CD14-positive monocyte (primary cell): Measurements from ENCODE around the gene CHP2. TPM values are rescaled to one million over a fixed set of nuclear protein-coding genes. Genes with fewer than 3 reads are reported as not detected.

ENCODE experiments used
- DNase-seq, 3 donors: peaks; one replicate each; pipeline ENCODE4 v3.0.0-alpha.2; 2011 to 2022
- H2AFZ ChIP-seq: 2 replicates; pipeline ENCODE4 v1.6.0; 2012; ENCODE audit warnings: mild to moderate bottlenecking, low read depth, low read length, inconsistent platforms; ENCODE audit not compliant: insufficient read depth, poor library complexity, severe bottlenecking
- H3K27ac ChIP-seq, 2 donors: 1 replicate in 1 of 2; 2 replicates in 1 of 2; pipeline ENCODE4 v1.5.1; 2012 to 2013; ENCODE audit warnings: low read length in 2 of 2, control low read depth in 1 of 2, inconsistent platforms in 1 of 2, low read depth in 1 of 2, mild to moderate bottlenecking in 1 of 2
- H3K27me3 ChIP-seq, 2 donors: one replicate each; pipeline versions ENCODE4 v1.6.0 to v1.6.1; 2011 to 2013; ENCODE audit warnings: low read length in 2 of 2; ENCODE audit not compliant: control insufficient read depth in 2 of 2, insufficient read depth in 2 of 2
- H3K36me3 ChIP-seq, 2 donors: replicated peaks in 1 of 2; 1 replicate in 1 of 2; 2 replicates in 1 of 2; pipeline versions ENCODE4 v1.5.1 to v1.6.1; 2012 to 2013; ENCODE audit warnings: low read length in 2 of 2, control low read depth in 1 of 2, inconsistent platforms in 1 of 2, mild to moderate bottlenecking in 1 of 2; ENCODE audit not compliant: insufficient read depth in 2 of 2, control insufficient read depth in 1 of 2
- H3K4me1 ChIP-seq, 2 donors: 1 replicate in 1 of 2; 2 replicates in 1 of 2; pipeline versions ENCODE4 v1.5.1 to v1.6.1; 2012 to 2013; ENCODE audit warnings: low read length in 2 of 2, control low read depth in 1 of 2, inconsistent platforms in 1 of 2, mild to moderate bottlenecking in 1 of 2, moderate library complexity in 1 of 2; ENCODE audit not compliant: insufficient read depth in 2 of 2, control insufficient read depth in 1 of 2
- H3K4me2 ChIP-seq: replicated peaks from 2 replicates; pipeline ENCODE3; 2012; ENCODE audit warnings: low read length, moderate library complexity, mild to moderate bottlenecking; ENCODE audit not compliant: poor library complexity, severe bottlenecking; ENCODE audit errors: extremely low read depth
- H3K4me3 ChIP-seq, 3 experiments: fragments of 200-600 bp in 1 of 3; sonication (generic) in 1 of 3; replicated peaks in 1 of 3; 1 replicate in 2 of 3; 2 replicates in 1 of 3; pipeline ENCODE4 v1.5.1; 2011 to 2013; ENCODE audit warnings: low read length in 3 of 3, mild to moderate bottlenecking in 3 of 3, control low read depth in 2 of 3, low read depth in 2 of 3, inconsistent platforms in 1 of 3, moderate library complexity in 1 of 3
- H3K79me2 ChIP-seq: 2 replicates; pipeline ENCODE4 v1.6.0; 2012; ENCODE audit warnings: mild to moderate bottlenecking, control low read depth, inconsistent platforms, low read length, moderate library complexity; ENCODE audit not compliant: insufficient read depth
- H3K9ac ChIP-seq: 2 replicates; pipeline ENCODE4 v1.6.0; 2017; ENCODE audit warnings: low read length, mild to moderate bottlenecking; ENCODE audit not compliant: insufficient read depth, poor library complexity, severe bottlenecking
- H3K9me3 ChIP-seq, 2 donors: replicated peaks in 1 of 2; 1 replicate in 1 of 2; 2 replicates in 1 of 2; pipeline versions ENCODE4 v1.5.1 to v1.6.1; 2012 to 2013; ENCODE audit warnings: low read length in 2 of 2, control low read depth in 1 of 2; ENCODE audit not compliant: control insufficient read depth in 1 of 2, insufficient read depth in 1 of 2
- H4K20me1 ChIP-seq: 2 replicates; pipeline ENCODE4 v1.6.0; 2012; ENCODE audit warnings: mild to moderate bottlenecking, low read length, control low read depth, moderate library complexity; ENCODE audit not compliant: insufficient read depth
- H3K27ac Mint-ChIP-seq, 7 donors: one replicate each; pipeline ENCODE4 v1.8.0; 2020; ENCODE audit warnings: mild to moderate bottlenecking in 7 of 7, mixed read lengths in 7 of 7, moderate library complexity in 6 of 7, inconsistent platforms in 2 of 7
- H3K27me3 Mint-ChIP-seq, 3 donors: one replicate each; pipeline ENCODE4 v1.8.0; 2021 to 2022; ENCODE audit warnings: low read depth in 3 of 3, mild to moderate bottlenecking in 3 of 3, mixed read lengths in 3 of 3, moderate library complexity in 3 of 3, inconsistent platforms in 1 of 3
- H3K36me3 Mint-ChIP-seq, 2 donors: one replicate each; pipeline ENCODE4 v1.8.0; 2020; ENCODE audit warnings: mixed read lengths in 2 of 2, inconsistent platforms in 1 of 2, mild to moderate bottlenecking in 1 of 2
- H3K4me1 Mint-ChIP-seq: one replicate; pipeline ENCODE4 v1.8.0; 2020; ENCODE audit warnings: mild to moderate bottlenecking, mixed read lengths
- H3K4me3 Mint-ChIP-seq, 2 donors: one replicate each; pipeline ENCODE4 v1.8.0; 2020; ENCODE audit warnings: mild to moderate bottlenecking in 2 of 2, mixed read lengths in 2 of 2, moderate library complexity in 1 of 2
- H3K9me3 Mint-ChIP-seq, 7 donors: one replicate each; pipeline ENCODE4 v1.8.0; 2020 to 2022; ENCODE audit warnings: mixed read lengths in 7 of 7, mild to moderate bottlenecking in 6 of 7, moderate library complexity in 6 of 7, inconsistent platforms in 2 of 7
- WGBS: methylation state at CpG from one replicate; pipeline ENCODE4 v1.1.5; 2013; ENCODE audit warnings: missing lambda C conversion rate; ENCODE audit not compliant: insufficient coverage; 5-methylcytosine and 5-hydroxymethylcytosine counted together
- intact Hi-C, 2 donors: fragments of 100-400 bp; cut with micrococcal nuclease; formaldehyde crosslinking; loops; one replicate each; pipeline versions ENCODE4 v1.15.0 to v1.15.1; 2023
- polyA plus RNA-seq, 3 donors: library from polyadenylated mRNA; depleted of rRNA in 1 of 3; unstranded in 2 of 3; stranded (reverse) in 1 of 3; fragments of 300-500 nt in 2 of 3; fragments of >200 nt in 1 of 3; fragmentation: Illumina TruSeq in 2 of 3; gene quantifications; 1 replicate in 2 of 3; 2 replicates in 1 of 3; pipeline ENCODE4 v1.2.3, GENCODE V29; 2012 to 2021
- TF ChIP-seq, protein P1 (sequence below): fragments of 200-600 bp; IDR thresholded peaks from one replicate; pipeline ENCODE4 v1.8.0; 2022; ENCODE audit warnings: antibody characterized with exemption, mild to moderate bottlenecking

The CHP2 gene
- polyA plus RNA-seq, 3 donors = not detected

DNA sequence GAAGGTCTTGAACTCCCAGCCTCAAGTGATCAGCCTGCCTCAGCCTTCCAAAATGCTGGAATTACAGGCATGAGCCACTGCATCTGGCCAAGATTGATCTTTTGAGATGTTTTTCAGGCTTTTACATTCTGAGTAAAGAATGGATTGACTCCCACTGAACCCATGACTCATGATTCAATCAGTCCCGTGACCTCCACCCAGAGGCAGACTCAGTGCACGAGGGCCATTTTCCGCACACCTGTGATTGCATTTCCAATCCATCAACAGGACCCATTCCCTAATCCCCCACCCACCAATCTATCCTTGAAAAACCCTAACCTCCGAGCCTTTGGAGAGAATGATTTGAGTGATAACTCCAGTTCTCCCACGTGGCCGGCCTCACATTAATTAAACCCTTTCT is 40.6 kb downstream of the CHP2 start:
- Histone ChIP-seq H3K9ac (no peak overlapping the region), H3K36me3 (no peaks in the 10 kb centered on the region), H3K4me1 (no peaks in the 10 kb centered on the region), H3K4me2 (no peak overlapping the region), H3K27ac (no peak overlapping the region), H4K20me1 (no peaks in the 10 kb centered on the region), H3K79me2 (no peaks in the 10 kb centered on the region), H2AFZ (no peak overlapping the region), H3K9me3 (no peaks in the 10 kb centered on the region), H3K4me3 (no peak overlapping the region), H3K27me3 (peaks cover 2 to 9% of the 10 kb centered on the region in 2 donors)
- Mint-ChIP-seq H3K9me3 (no peaks in the 10 kb centered on the region), H3K4me1 (no peaks in the 10 kb centered on the region), H3K4me3 (no peak overlapping the region), H3K27me3 (peaks cover 6 to 24% (median 16%) of the 10 kb centered on the region in 3 donors), H3K27ac (no peak overlapping the region), H3K36me3 (no peaks in the 10 kb centered on the region)
- intact Hi-C loops = no loop called here
- 93% methylated on average over 2 of the region's 6 CpGs for WGBS
- DNase-seq = no peak
- TF ChIP-seq, protein P1, sequence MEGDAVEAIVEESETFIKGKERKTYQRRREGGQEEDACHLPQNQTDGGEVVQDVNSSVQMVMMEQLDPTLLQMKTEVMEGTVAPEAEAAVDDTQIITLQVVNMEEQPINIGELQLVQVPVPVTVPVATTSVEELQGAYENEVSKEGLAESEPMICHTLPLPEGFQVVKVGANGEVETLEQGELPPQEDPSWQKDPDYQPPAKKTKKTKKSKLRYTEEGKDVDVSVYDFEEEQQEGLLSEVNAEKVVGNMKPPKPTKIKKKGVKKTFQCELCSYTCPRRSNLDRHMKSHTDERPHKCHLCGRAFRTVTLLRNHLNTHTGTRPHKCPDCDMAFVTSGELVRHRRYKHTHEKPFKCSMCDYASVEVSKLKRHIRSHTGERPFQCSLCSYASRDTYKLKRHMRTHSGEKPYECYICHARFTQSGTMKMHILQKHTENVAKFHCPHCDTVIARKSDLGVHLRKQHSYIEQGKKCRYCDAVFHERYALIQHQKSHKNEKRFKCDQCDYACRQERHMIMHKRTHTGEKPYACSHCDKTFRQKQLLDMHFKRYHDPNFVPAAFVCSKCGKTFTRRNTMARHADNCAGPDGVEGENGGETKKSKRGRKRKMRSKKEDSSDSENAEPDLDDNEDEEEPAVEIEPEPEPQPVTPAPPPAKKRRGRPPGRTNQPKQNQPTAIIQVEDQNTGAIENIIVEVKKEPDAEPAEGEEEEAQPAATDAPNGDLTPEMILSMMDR = no peak

DNA sequence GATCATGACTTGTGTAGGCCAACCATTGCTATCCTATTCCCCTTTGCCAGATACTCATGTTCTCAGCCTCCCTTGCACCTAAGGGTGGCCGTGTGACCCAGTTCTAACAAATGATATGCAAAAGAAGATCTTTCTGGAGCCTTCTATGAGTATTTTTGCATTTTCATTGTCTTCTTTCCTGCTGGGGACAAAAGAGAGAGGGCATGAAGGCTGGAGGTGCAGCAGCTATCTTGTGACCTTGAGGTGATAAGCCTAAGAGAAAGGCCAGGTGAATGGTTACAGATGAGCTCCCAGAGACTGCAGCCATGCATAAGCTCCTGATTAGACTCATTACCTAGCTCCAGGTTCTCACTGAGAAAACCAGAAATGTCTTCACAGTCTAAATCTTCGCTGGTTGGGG is 42.1 kb downstream of the CHP2 start:
- DNase-seq = no peak
- Mint-ChIP-seq H3K9me3 (no peaks in the 10 kb centered on the region), H3K27ac (no peak overlapping the region), H3K36me3 (no peaks in the 10 kb centered on the region), H3K4me1 (peaks cover 1% of the 10 kb centered on the region), H3K27me3 (peaks cover 6 to 20% (median 16%) of the 10 kb centered on the region in 3 donors), H3K4me3 (no peak overlapping the region)
- intact Hi-C loops = no loop called here
- no peaks in the 10 kb centered on the region for H4K20me1 ChIP-seq
- no peak overlapping the region for H3K27ac ChIP-seq
- WGBS = no CpG with 5 or more reads among the region's 2 CpGs
- no peak overlapping the region for H3K4me3 ChIP-seq
- no peaks in the 10 kb centered on the region for H3K36me3 ChIP-seq
- H3K4me2 ChIP-seq = no peak overlapping the region
- no peak overlapping the region for H3K9ac ChIP-seq
- TF ChIP-seq, protein P1 = no peak
- H3K9me3 ChIP-seq = no peaks in the 10 kb centered on the region
- H2AFZ ChIP-seq = no peak overlapping the region
- no peaks in the 10 kb centered on the region for H3K4me1 ChIP-seq
- H3K79me2 ChIP-seq = no peaks in the 10 kb centered on the region
- peaks cover under 1 to 5% of the 10 kb centered on the region in 2 donors for H3K27me3 ChIP-seq
